Neural cell (in vitro differentiated cells): ENCODE data around the gene IFT122. TPM values are rescaled to one million over a fixed set of nuclear protein-coding genes. Genes with fewer than 3 reads are reported as not detected.

ENCODE experiments used
- H2AFZ ChIP-seq: fragments of 200-600, 300-800 bp; sonication (generic), shearing (Covaris generic); 2 replicates; pipeline ENCODE4 v1.6.0; 2014; ENCODE audit warnings: low read depth, mild to moderate bottlenecking, antibody characterized with exemption, low read length, moderate library complexity
- H3F3A ChIP-seq: fragments of 200-600 bp; shearing (Covaris generic); 2 replicates; pipeline ENCODE4 v1.6.1; 2016; ENCODE audit warnings: mild to moderate bottlenecking, moderate library complexity, mixed read lengths, antibody characterized with exemption, low read length; ENCODE audit not compliant: insufficient read depth, poor library complexity, severe bottlenecking
- H3K27ac ChIP-seq: fragments of 200-600, 300-800 bp; sonication (generic), shearing (Covaris generic); 2 replicates; pipeline ENCODE4 v1.5.1; 2014; ENCODE audit warnings: mild to moderate bottlenecking, low read length, moderate library complexity
- H3K27me3 ChIP-seq: fragments of 300-800, 200-600 bp; sonication (generic), shearing (Covaris generic); 2 replicates; pipeline ENCODE4 v1.6.0; 2014; ENCODE audit warnings: mild to moderate bottlenecking, low read depth, low read length, moderate library complexity; ENCODE audit not compliant: insufficient read depth
- H3K36me3 ChIP-seq: fragments of 300-800, 200-600 bp; sonication (generic), shearing (Covaris generic); 2 replicates; pipeline ENCODE4 v1.5.1; 2014; ENCODE audit warnings: mild to moderate bottlenecking, antibody characterized with exemption, low read length, moderate library complexity; ENCODE audit not compliant: insufficient read depth
- H3K4me2 ChIP-seq: fragments of 300-800, 200-600 bp; sonication (generic), shearing (Covaris generic); 2 replicates; pipeline ENCODE4 v1.6.0; 2014; ENCODE audit warnings: mild to moderate bottlenecking, low read length
- H3K4me3 ChIP-seq: fragments of 300-800, 200-600 bp; sonication (generic), shearing (Covaris generic); 2 replicates; pipeline ENCODE4 v1.5.1; 2014; ENCODE audit warnings: mild to moderate bottlenecking, low read length, moderate library complexity
- H3K79me2 ChIP-seq: fragments of 200-600 bp; shearing (Covaris generic); replicated peaks from 2 replicates; pipeline ENCODE4 v1.6.0; 2014; ENCODE audit warnings: mild to moderate bottlenecking, low read length, moderate library complexity; ENCODE audit not compliant: insufficient read depth
- H3K9ac ChIP-seq: fragments of 300-800, 200-600 bp; sonication (generic), shearing (Covaris generic); 2 replicates; pipeline ENCODE4 v1.6.1; 2016; ENCODE audit warnings: mild to moderate bottlenecking, low read length, mixed read lengths
- H3K9me2 ChIP-seq: fragments of 200-600 bp; shearing (Covaris generic); 2 replicates; pipeline ENCODE4 v1.6.1; 2016; ENCODE audit warnings: mild to moderate bottlenecking, low read length, mixed read lengths; ENCODE audit not compliant: insufficient read depth
- H3K9me3 ChIP-seq: fragments of 200-600, 300-800 bp; sonication (generic), shearing (Covaris generic); 2 replicates; pipeline ENCODE4 v1.6.1; 2016; ENCODE audit warnings: mild to moderate bottlenecking, mixed run types, low read length, moderate library complexity, mixed read lengths
- H4K20me1 ChIP-seq: fragments of 200-600 bp; shearing (Covaris generic); 2 replicates; pipeline ENCODE4 v1.6.1; 2016; ENCODE audit warnings: mild to moderate bottlenecking, mixed run types; ENCODE audit not compliant: insufficient read depth
- CTCF ChIP-seq: fragments of 450-650 bp; IDR thresholded peaks from 2 replicates; pipeline ENCODE4 v1.5.1; 2014; ENCODE audit warnings: antibody characterized with exemption, mild to moderate bottlenecking, moderate library complexity; ENCODE audit not compliant: poor library complexity, severe bottlenecking
- EP300 ChIP-seq: fragments of 450-650 bp; conservative IDR thresholded peaks from 2 replicates; pipeline ENCODE4 v1.6.1; 2014; ENCODE audit warnings: antibody characterized with exemption, mild to moderate bottlenecking, moderate library complexity; ENCODE audit not compliant: poor library complexity, severe bottlenecking
- EZH2 ChIP-seq: fragments of 200-600, 300-800 bp; shearing (Covaris generic), sonication (generic); IDR thresholded peaks from 2 replicates; pipeline ENCODE4 v1.6.1; 2014; ENCODE audit warnings: antibody characterized with exemption, low read length, borderline replicate concordance, mild to moderate bottlenecking; ENCODE audit not compliant: insufficient read depth, poor library complexity, severe bottlenecking
- MXI1 ChIP-seq: fragments of 450-650 bp; conservative IDR thresholded peaks from 2 replicates; pipeline ENCODE4 v1.6.1; 2014; ENCODE audit warnings: antibody characterized with exemption, mild to moderate bottlenecking; ENCODE audit not compliant: poor library complexity, severe bottlenecking
- POLR2AphosphoS5 ChIP-seq: IDR thresholded peaks from 2 replicates; pipeline ENCODE4 v1.6.1; 2012
- RAD21 ChIP-seq: fragments of 450-650 bp; conservative IDR thresholded peaks from 2 replicates; pipeline ENCODE4 v1.6.1; 2014; ENCODE audit warnings: antibody characterized with exemption, mild to moderate bottlenecking, moderate library complexity
- REST ChIP-seq: IDR thresholded peaks from 2 replicates; pipeline ENCODE4 v1.6.1; 2012; ENCODE audit warnings: borderline replicate concordance
- SMC3 ChIP-seq: fragments of 450-650 bp; conservative IDR thresholded peaks from 2 replicates; pipeline ENCODE4 v1.6.1; 2014; ENCODE audit warnings: antibody characterized with exemption, mild to moderate bottlenecking, moderate library complexity; ENCODE audit not compliant: poor library complexity
- TAF1 ChIP-seq: IDR thresholded peaks from 2 replicates; pipeline ENCODE4 v1.6.1; 2012; ENCODE audit warnings: low read depth
- polyA plus RNA-seq: library from polyadenylated mRNA; depleted of rRNA; stranded (reverse); fragments of >200 nt; gene quantifications from 2 replicates; pipeline ENCODE4 v1.2.3, GENCODE V29; 2014

IFT122 gene
- polyA plus RNA-seq, 1 donor from 2014 or later = 28.3 TPM

- Histone ChIP-seq H2AFZ (no peak overlapping the region), H3F3A (no peaks in the 10 kb centered on the region), H3K9ac (no peak overlapping the region), H3K27ac (no peak overlapping the region), H3K79me2 (no peaks in the 10 kb centered on the region), H3K4me2 (no peak overlapping the region), H4K20me1 (no peaks in the 10 kb centered on the region), H3K9me3 (no peaks in the 10 kb centered on the region), H3K27me3 (no peaks in the 10 kb centered on the region), H3K36me3 (no peaks in the 10 kb centered on the region), H3K4me3 (no peak overlapping the region), H3K9me2 (no peaks in the 10 kb centered on the region)
- TF ChIP-seq TAF1 (no peak), EP300 (no peak), EZH2 (no peak), REST (no peak), POLR2AphosphoS5 (no peak), CTCF (no peak), SMC3 (no peak), MXI1 (no peak), RAD21 (no peak)
Measured at GRCh38 chr3:129529436-129530210, 89.6 kb downstream of the IFT122 start.

GRCh38 chr3:129530251-129530791, 90.3 kb downstream of the IFT122 start:
- TF ChIP-seq EZH2 = no peak
- no peak for TF ChIP-seq MXI1
- TF ChIP-seq TAF1 = no peak
- TF ChIP-seq SMC3 = no peak
- TF ChIP-seq POLR2AphosphoS5 = no peak
- TF ChIP-seq RAD21 = no peak
- TF ChIP-seq CTCF = no peak
- no peak for TF ChIP-seq EP300
- no peak for TF ChIP-seq REST
- Histone ChIP-seq H3K4me3 (no peak overlapping the region), H2AFZ (no peak overlapping the region), H3K9ac (no peak overlapping the region), H3K4me2 (no peak overlapping the region), H3K79me2 (no peaks in the 10 kb centered on the region), H3K27me3 (no peaks in the 10 kb centered on the region), H3K36me3 (no peaks in the 10 kb centered on the region), H3F3A (no peaks in the 10 kb centered on the region), H3K27ac (no peak overlapping the region), H3K9me3 (no peaks in the 10 kb centered on the region), H4K20me1 (no peaks in the 10 kb centered on the region), H3K9me2 (no peaks in the 10 kb centered on the region)
